ENCODE measurements around the gene PRIM2. TPM values are rescaled to one million over a fixed set of nuclear protein-coding genes. Genes with fewer than 3 reads are reported as not detected.
"Not testable (repeated sequence)": the region's sequence is repeated elsewhere in the genome, so short reads cannot be mapped to it uniquely, and the experiment has no call there.

Gene PRIM2
- total RNA-seq, 2 donors from 2014 or later: 7.3 to 11.4 TPM

DNA sequence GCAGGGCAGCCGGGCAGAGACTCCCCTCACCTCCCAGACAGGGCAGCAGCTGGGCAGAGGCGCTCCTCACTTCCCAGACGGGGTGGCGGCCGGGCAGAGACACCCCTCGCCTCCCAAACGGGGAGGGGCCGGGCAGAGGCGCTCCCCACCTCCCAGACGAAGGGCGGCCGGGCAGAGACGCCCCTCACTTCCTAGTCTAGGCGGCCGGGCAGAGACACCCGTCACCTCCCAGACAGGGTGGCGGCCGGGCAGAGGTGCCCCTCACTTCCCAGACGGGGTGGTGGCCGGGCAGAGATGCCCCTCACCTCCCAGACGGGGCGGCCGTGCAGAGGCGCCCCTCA lies 6.6 kb upstream of the PRIM2 start:
- Histone ChIP-seq H3K27ac (no peak overlapping the region), H3K27me3 (replicated peaks; ENCODE audit: insufficient read depth) (no peaks in the 10 kb centered on the region), H3K4me1 (ENCODE audit: control insufficient read depth in 1 of 2, low read depth in 2 of 2) (peaks cover 14 to 28% of the 10 kb centered on the region in 2 donors), H3K36me3 (no peaks in the 10 kb centered on the region), H3K9me3 (no peaks in the 10 kb centered on the region), H3K4me3 (no peak overlapping the region)
- no peak for TF ChIP-seq CTCF (IDR thresholded peaks at IDR 0.05)
- ATAC-seq (ENCODE audit: insufficient number of reproducible peaks, low FRiP score, low read depth): no peak
- no peak for DNase-seq (ENCODE audit: low spot score)

DNA sequence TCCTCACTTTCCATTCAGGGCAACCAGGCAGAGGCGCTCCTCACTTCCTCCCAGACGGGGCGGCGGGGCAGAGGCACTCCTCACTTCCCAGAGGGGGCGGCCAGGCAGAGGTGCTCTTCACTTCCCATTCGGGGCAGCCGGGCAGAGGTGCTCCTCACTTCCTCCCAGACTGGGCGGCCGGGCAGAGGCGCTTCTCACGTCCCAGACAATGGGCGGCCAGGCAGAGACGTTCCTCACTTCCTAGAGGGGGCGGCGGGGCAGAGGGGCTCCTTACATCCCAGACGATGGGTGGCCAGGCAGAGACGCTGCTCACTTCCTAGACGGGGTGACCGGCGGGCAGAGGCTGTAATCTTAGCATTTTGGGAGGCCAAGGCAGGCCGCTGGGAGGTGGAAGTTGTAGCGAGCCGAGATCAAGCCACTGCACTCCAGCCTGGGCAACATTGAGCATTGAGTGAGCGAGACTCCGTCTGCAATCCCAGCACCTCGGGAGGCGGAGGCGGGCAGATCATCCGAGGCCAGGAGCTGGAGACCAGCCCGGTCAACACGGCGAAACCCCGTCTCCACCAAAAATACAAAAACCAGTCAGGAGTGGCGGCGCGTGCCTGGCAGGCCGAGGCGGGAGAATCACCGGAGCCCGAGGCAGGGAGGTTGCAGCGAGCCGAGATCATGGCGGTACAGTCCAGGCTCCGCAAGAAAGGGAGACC lies 6.0 kb upstream of the PRIM2 start:
- not testable (repeated sequence) for ATAC-seq (ENCODE audit: insufficient number of reproducible peaks, low FRiP score, low read depth); H3K36me3 ChIP-seq; H3K9me3 ChIP-seq; H3K27me3 ChIP-seq (replicated peaks; ENCODE audit: insufficient read depth); H3K4me3 ChIP-seq; H3K27ac ChIP-seq; DNase-seq (ENCODE audit: low spot score)
- H3K4me1 ChIP-seq (ENCODE audit: control insufficient read depth in 1 of 2, low read depth in 2 of 2): peaks cover 14 to 24% of the 10 kb centered on the region in 2 donors

- H3K27me3 ChIP-seq (replicated peaks; ENCODE audit: insufficient read depth): no peaks in the 10 kb centered on the region
- no peak for TF ChIP-seq CTCF (IDR thresholded peaks at IDR 0.05)
- DNase-seq (ENCODE audit: low spot score): no peak
- peaks cover 14 to 24% of the 10 kb centered on the region in 2 donors for H3K4me1 ChIP-seq (ENCODE audit: control insufficient read depth in 1 of 2, low read depth in 2 of 2)
- peak overlapping the region in 1 of 2 donors; percentile 91 for H3K27ac ChIP-seq
- H3K4me3 ChIP-seq: no peak overlapping the region
- no peak for ATAC-seq (ENCODE audit: insufficient number of reproducible peaks, low FRiP score, low read depth)
- no peaks in the 10 kb centered on the region for H3K36me3 ChIP-seq
- no peaks in the 10 kb centered on the region for H3K9me3 ChIP-seq
Observed at GRCh38 chr6:57312004-57312345, 5.5 kb upstream of the PRIM2 start.

GRCh38 chr6:57313009-57313408 lies 4.4 kb upstream of the PRIM2 start:
- TF ChIP-seq CTCF (IDR thresholded peaks at IDR 0.05): no peak
- H3K27me3 ChIP-seq (replicated peaks; ENCODE audit: insufficient read depth): no peaks in the 10 kb centered on the region
- ATAC-seq (ENCODE audit: insufficient number of reproducible peaks, low FRiP score, low read depth) (no peak), DNase-seq (ENCODE audit: low spot score) (no peak)
- H3K9me3 ChIP-seq: no peaks in the 10 kb centered on the region
- peaks cover 14 to 29% of the 10 kb centered on the region in 2 donors for H3K4me1 ChIP-seq (ENCODE audit: control insufficient read depth in 1 of 2, low read depth in 2 of 2)
- H3K27ac ChIP-seq: peak overlapping the region; percentile 85 to 91
- no peaks in the 10 kb centered on the region for H3K36me3 ChIP-seq
- H3K4me3 ChIP-seq: peak overlapping the region; percentile 48

- peak; percentile 32 for TF ChIP-seq CTCF (IDR thresholded peaks at IDR 0.05)
- Histone ChIP-seq H3K9me3 (no peaks in the 10 kb centered on the region), H3K27ac (peak overlapping the region; percentile 85 to 91), H3K4me3 (peak overlapping the region; percentile 48), H3K4me1 (ENCODE audit: control insufficient read depth in 1 of 2, low read depth in 2 of 2) (peaks cover 14 to 34% of the 10 kb centered on the region in 2 donors), H3K36me3 (no peaks in the 10 kb centered on the region), H3K27me3 (replicated peaks; ENCODE audit: insufficient read depth) (no peaks in the 10 kb centered on the region)
- DNase-seq (ENCODE audit: low spot score) (peak; percentile 17), ATAC-seq (ENCODE audit: insufficient number of reproducible peaks, low FRiP score, low read depth) (peak; percentile 97)
Observed at GRCh38 chr6:57313711-57314471, 3.5 kb upstream of the PRIM2 start.
